Measurements from ENCODE around the gene DPYSL5.

Gene DPYSL5

GRCh38 chr2:26970244-26970927 is 122.5 kb downstream of the DPYSL5 start, which contains the start of gene MAPRE3:
TSS of gene MAPRE3 (plus strand) at chr2:26970637. CDS start at chr2:27022219, 51,582 bp downstream.
- no peak for TF ChIP-seq CTCF (IDR thresholded peaks at IDR 0.05; ENCODE audit: control insufficient read depth, extremely low read depth, insufficient read depth)
- peak within 1 kb of the TSS; percentile 63 for H3K4me3 ChIP-seq (ENCODE audit: low read depth, low read length)
- peak; percentile 52 for DNase-seq (ENCODE audit: low read depth)

GRCh38 chr2:26970928-26971627 is 123.1 kb downstream of the DPYSL5 start:
- TF ChIP-seq CTCF (IDR thresholded peaks at IDR 0.05; ENCODE audit: control insufficient read depth, extremely low read depth, insufficient read depth): no peak
- DNase-seq (ENCODE audit: low read depth): no peak

DNA sequence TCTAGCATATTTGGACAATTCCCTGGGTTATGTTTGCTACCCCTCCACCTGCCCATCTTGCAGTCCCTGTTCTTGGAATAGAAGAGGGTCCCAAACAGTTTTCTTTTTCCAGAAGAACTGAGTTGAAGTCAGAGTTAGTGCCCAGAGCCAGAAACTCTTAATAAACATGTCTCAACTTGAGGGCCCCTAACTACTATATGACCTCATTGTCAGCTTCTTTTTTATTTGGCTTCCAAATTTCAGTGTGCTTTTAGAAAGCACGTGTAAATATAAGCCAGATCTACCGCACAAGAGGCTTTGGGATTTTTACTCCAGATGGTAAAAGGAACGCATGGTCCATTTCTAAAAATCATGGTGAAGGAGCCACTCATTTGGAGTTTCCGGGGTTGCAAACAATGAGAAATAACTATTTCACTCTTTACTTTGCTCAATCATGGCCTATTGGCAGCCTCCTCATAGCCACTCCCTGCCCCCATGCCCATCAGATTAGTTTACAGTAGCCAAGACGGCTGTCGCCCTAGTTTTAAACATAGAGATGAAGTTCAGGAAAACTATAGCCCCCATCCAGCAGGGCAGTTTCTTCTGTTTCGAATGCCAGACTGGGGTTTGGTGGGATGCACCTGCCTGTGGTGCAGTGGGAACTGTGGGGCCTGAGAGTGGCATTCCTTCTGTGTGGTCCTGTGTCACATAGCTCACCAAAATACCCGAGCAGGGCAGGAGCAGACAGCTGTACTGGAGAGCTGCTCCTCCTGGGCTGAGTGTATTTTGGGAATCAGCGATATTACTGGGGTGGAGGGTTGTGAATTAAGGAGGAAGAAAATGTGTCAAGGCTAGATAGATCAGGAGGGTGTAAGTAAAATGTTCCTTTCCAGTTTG is 124.2 kb downstream of the DPYSL5 start:
- TF ChIP-seq CTCF (IDR thresholded peaks at IDR 0.05; ENCODE audit: control insufficient read depth, extremely low read depth, insufficient read depth): no peak
- DNase-seq (ENCODE audit: low read depth): no peak
- H3K4me3 ChIP-seq (ENCODE audit: low read depth, low read length): 0 out of 2 replicates have a peak overlapping the region, but pooled peaks have one; percentile 63

More at GRCh38 chr2:26970928-26971627, 123.1 kb downstream of the DPYSL5 start:
- H3K4me3 ChIP-seq (ENCODE audit: low read depth, low read length): peak overlapping the region; percentile 63

DNA sequence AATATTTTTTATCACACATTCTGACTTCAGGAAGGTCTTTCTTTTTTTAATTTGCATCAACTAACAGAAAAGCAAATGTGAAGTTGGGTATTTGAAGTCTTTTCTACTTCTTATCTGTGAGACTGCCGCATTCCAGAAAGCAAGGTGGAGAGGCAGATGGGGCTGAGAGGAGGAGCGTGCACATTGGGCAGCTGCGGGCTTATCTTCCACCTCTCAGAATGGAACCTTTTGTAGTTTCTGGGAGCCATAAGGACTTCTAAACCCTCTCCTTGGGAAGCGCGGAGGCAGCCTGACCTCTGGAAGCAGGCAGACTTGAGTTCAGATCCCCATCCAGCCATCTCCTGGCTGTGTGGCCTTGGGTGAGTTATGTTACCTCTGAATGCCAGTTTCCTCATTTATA is 126.4 kb downstream of the DPYSL5 start:
- TF ChIP-seq CTCF (IDR thresholded peaks at IDR 0.05; ENCODE audit: control insufficient read depth, extremely low read depth, insufficient read depth): no peak
- H3K4me3 ChIP-seq (ENCODE audit: low read depth, low read length): no peak overlapping the region
- DNase-seq (ENCODE audit: low read depth): no peak

GRCh38 chr2:26975102-26975501 is 127.2 kb downstream of the DPYSL5 start:
- DNase-seq (ENCODE audit: low read depth): no peak
- H3K4me3 ChIP-seq (ENCODE audit: low read depth, low read length): no peak overlapping the region
- no peak for TF ChIP-seq CTCF (IDR thresholded peaks at IDR 0.05; ENCODE audit: control insufficient read depth, extremely low read depth, insufficient read depth)

GRCh38 chr2:26975656-26976055 is 127.7 kb downstream of the DPYSL5 start:
- no peak for DNase-seq (ENCODE audit: low read depth)
- H3K4me3 ChIP-seq (ENCODE audit: low read depth, low read length): no peak overlapping the region
- no peak for TF ChIP-seq CTCF (IDR thresholded peaks at IDR 0.05; ENCODE audit: control insufficient read depth, extremely low read depth, insufficient read depth)

Data from LNCaP clone FGC (cell line).